K562 (cell line): ENCODE data around the gene CD38. TPM values are rescaled to one million over a fixed set of nuclear protein-coding genes. Genes with fewer than 3 reads are reported as not detected.

Source experiments
- ATAC-seq: fragments of 200-7000 bp; cut with Tn5 transposase; 3 replicates; pipeline ENCODE4 v1.9.1; 2020; ENCODE audit warnings: moderate library complexity
- BruUV-seq: library from RNA; stranded (reverse); fragments of 400-500 nt; replicated peaks from 2 replicates; lab custom pipeline; 2021; lab: Mats Ljungman, UMichigan
- CTCF ChIA-PET: fragments of 300-600 bp; formaldehyde crosslinking; extraction: SDS; loops from one replicate; lab custom pipeline; 2021; ENCODE audit warnings: low intra/inter-chr PET ratio; lab: Yijun Ruan, JAX
- POLR2A ChIA-PET: fragments of 300-600, 350-650 bp; sonication (Branson Sonifier 250); formaldehyde crosslinking; extraction: SDS; loops from one replicate; lab custom pipeline; 2021; ENCODE audit warnings: antibody characterized with exemption, inconsistent platforms; lab: Yijun Ruan, JAX
- DNase-seq, 4 experiments: peaks; one replicate each; pipeline versions ENCODE4 v3.0.0 to v3.0.0-alpha.2; 2011 to 2018; ENCODE audit warnings: low spot score in 3 of 4, mixed read lengths in 3 of 4; ENCODE audit errors: extremely low read depth in 1 of 4
- FAIRE-seq: peaks from 2 replicates; lab custom pipeline; 2011; peaks lifted over from hg19 to GRCh38; lab: Jason Lieb, UNC
- H2AFZ ChIP-seq: 2 replicates; pipeline ENCODE4 v1.6.0; 2011; ENCODE audit warnings: low read depth, low read length, control low read depth, inconsistent platforms
- H3K27ac ChIP-seq: fragments of 200-600 bp; 3 replicates; pipeline ENCODE4 v1.8.0; 2011; ENCODE audit warnings: low read depth, mild to moderate bottlenecking, control low read depth, inconsistent platforms, low read length, moderate library complexity, mixed read lengths; ENCODE audit errors: extremely low read depth
- H3K27me3 ChIP-seq, 2 experiments: fragments of 300-600 bp in 1 of 2; 2 replicates in 1 of 2; 3 replicates in 1 of 2; pipeline versions ENCODE4 v1.6.0 to v1.8.0; 2011; ENCODE audit warnings: inconsistent platforms in 2 of 2, low read length in 2 of 2, mild to moderate bottlenecking in 1 of 2, mixed read lengths in 1 of 2, moderate library complexity in 1 of 2; ENCODE audit not compliant: control insufficient read depth in 2 of 2, insufficient read depth in 2 of 2
- H3K36me3 ChIP-seq: fragments of 300-600 bp; 3 replicates; pipeline ENCODE4 v1.8.0; 2011; ENCODE audit warnings: mild to moderate bottlenecking, low read length, inconsistent platforms; ENCODE audit not compliant: control insufficient read depth, insufficient read depth
- H3K4me1 ChIP-seq, 2 experiments: fragments of 200-600 bp in 1 of 2; replicated peaks in 1 of 2; 2 replicates in 1 of 2; 3 replicates in 1 of 2; pipeline versions ENCODE4 v1.5.1 to v1.8.0; 2011; ENCODE audit warnings: inconsistent platforms in 2 of 2, low read length in 2 of 2, mild to moderate bottlenecking in 1 of 2, mixed read lengths in 1 of 2, moderate library complexity in 1 of 2; ENCODE audit not compliant: control insufficient read depth in 2 of 2, insufficient read depth in 2 of 2
- H3K4me2 ChIP-seq: 2 replicates; pipeline ENCODE4 v1.6.1; 2011; ENCODE audit warnings: low read length, control low read depth, inconsistent platforms, mixed read lengths; ENCODE audit not compliant: insufficient read depth
- H3K4me3 ChIP-seq: fragments of 200-600 bp; sonication (generic), shearing (Covaris generic); 2 replicates; pipeline ENCODE4 v1.5.1; 2016; ENCODE audit warnings: control low read depth, inconsistent platforms
- H3K79me2 ChIP-seq: fragments of 200-600 bp; 3 replicates; pipeline ENCODE4 v1.8.0; 2011; ENCODE audit warnings: low read length, inconsistent platforms; ENCODE audit not compliant: control insufficient read depth, insufficient read depth
- H3K9ac ChIP-seq, 2 experiments: 2 replicates each; pipeline versions ENCODE4 v1.6.0 to v1.6.1; 2011; ENCODE audit warnings: low read depth in 2 of 2, low read length in 2 of 2, control low read depth in 1 of 2, inconsistent platforms in 1 of 2, mild to moderate bottlenecking in 1 of 2, mixed read lengths in 1 of 2; ENCODE audit not compliant: insufficient read depth in 1 of 2
- H3K9me1 ChIP-seq: one replicate; pipeline ENCODE4 v1.6.0; 2011; ENCODE audit warnings: inconsistent platforms, mild to moderate bottlenecking, low read length, moderate library complexity; ENCODE audit not compliant: control insufficient read depth, insufficient read depth
- H3K9me3 ChIP-seq: replicated peaks from 2 replicates; pipeline ENCODE4 v1.5.1; 2011; ENCODE audit warnings: low read depth, low read length, inconsistent platforms; ENCODE audit not compliant: control insufficient read depth, insufficient read depth
- H4K20me1 ChIP-seq: replicated peaks from 2 replicates; pipeline ENCODE4 v1.6.1; 2011; ENCODE audit warnings: low read length, inconsistent platforms, mixed read lengths; ENCODE audit not compliant: control insufficient read depth, insufficient read depth
- CCNT2 ChIP-seq: IDR thresholded peaks from 2 replicates; pipeline ENCODE4 v1.6.1; 2011; ENCODE audit warnings: borderline replicate concordance, low read depth, mild to moderate bottlenecking, moderate library complexity, mixed read lengths, low read length; ENCODE audit not compliant: insufficient read length; ENCODE audit errors: extremely low read depth
- CLOCK ChIP-seq: fragments of 250-450 bp; sonication (Bioruptor Pico); IDR thresholded peaks from 2 replicates; pipeline ENCODE4 v1.4.0; 2020; ENCODE audit warnings: mild to moderate bottlenecking, moderate library complexity, borderline replicate concordance
- E2F6 ChIP-seq, 2 experiments: IDR thresholded peaks; 2 replicates each; pipeline ENCODE4 v1.6.1; 2011; ENCODE audit warnings: borderline replicate concordance in 1 of 2, control low read depth in 1 of 2, low read depth in 1 of 2, low read length in 1 of 2, mild to moderate bottlenecking in 1 of 2, mixed read lengths in 1 of 2, moderate library complexity in 1 of 2; ENCODE audit not compliant: insufficient read depth in 1 of 2, insufficient read length in 1 of 2, poor library complexity in 1 of 2, severe bottlenecking in 1 of 2; ENCODE audit errors: extremely low read depth in 1 of 2
- MXI1 ChIP-seq: IDR thresholded peaks from 2 replicates; pipeline ENCODE4 v1.6.1; 2011; ENCODE audit warnings: low read depth, mild to moderate bottlenecking, improper control_type of control experiment, low read length
- RHOXF2B ChIP-seq: fragments of 250-450 bp; sonication (Bioruptor Pico); conservative IDR thresholded peaks from 2 replicates; pipeline ENCODE4 v1.5.1; 2021
- SMARCE1 ChIP-seq: fragments of 450-650 bp; IDR thresholded peaks from 2 replicates; pipeline ENCODE4 v1.7.1; 2016; ENCODE audit warnings: mild to moderate bottlenecking
- ZNF134 ChIP-seq: fragments of 250-450 bp; sonication (Bioruptor Pico); conservative IDR thresholded peaks from 2 replicates; pipeline ENCODE4 v1.4.0; 2020
- ZNF146 ChIP-seq: IDR thresholded peaks from one replicate; pipeline ENCODE4 v1.6.1; 2018; ENCODE audit warnings: missing compliant biosample characterization; ENCODE audit not compliant: unreplicated experiment
- ZNF445 ChIP-seq: fragments of 250-450 bp; sonication (Bioruptor Pico); IDR thresholded peaks from 2 replicates; pipeline ENCODE4 v1.4.0; 2020; ENCODE audit warnings: low read depth, mild to moderate bottlenecking, moderate library complexity
- WGBS: fragments of 100-300 bp; shearing (Covaris generic); methylation state at CpG from one replicate; pipeline ENCODE4 v1.1.6; 2016; ENCODE audit warnings: low coverage, mixed read lengths; ENCODE audit not compliant: insufficient coverage; ENCODE audit errors: missing lambda C conversion rate; 5-methylcytosine and 5-hydroxymethylcytosine counted together
- in situ Hi-C: fragments of 300-500 bp; cut with MboI; formaldehyde crosslinking; loops from 4 replicates; pipeline ENCODE4 v1.15.0; 2018; ENCODE audit warnings: inconsistent platforms, mixed read lengths
- intact Hi-C: fragments of 100-400 bp; cut with micrococcal nuclease; formaldehyde crosslinking; loops from 2 replicates; pipeline ENCODE4 v1.14.2; 2022
- polyA plus RNA-seq, 8 experiments: library from polyadenylated mRNA; depleted of rRNA in 4 of 8; stranded (reverse) in 5 of 8; unstranded in 3 of 8; fragments of >200 nt; fragmentation: Nextera tagmentation in 2 of 8; fragmentation: Illumina TruSeq in 1 of 8; extraction: Ambion mirVana in 2 of 8; extraction: Trizol in 1 of 8; gene quantifications; 2 replicates each; pipeline versions ENCODE4 v1.2.1 to v1.2.3, GENCODE V29; 2011 to 2014; ENCODE audit warnings: inconsistent platforms in 1 of 8, missing spikeins in 1 of 8
- total RNA-seq, 7 experiments: library from RNA; depleted of rRNA in 6 of 7; stranded (reverse); fragments of >200 nt in 6 of 7; fragmentation: Illumina TruSeq in 2 of 7; extraction: Trizol in 2 of 7; gene quantifications; 2 replicates each; pipeline versions ENCODE4 v1.2.1 to v1.2.3, GENCODE V29; 2011 to 2021; ENCODE audit warnings: low replicate concordance in 1 of 7

CD38 gene
- total and polyA plus RNA-seq, 9 of the 15 experiments (the other 6 are each of a cell fraction or from before 2014, with no cell fraction given) = 0.04 to 0.06 (median 0.04) TPM; not detected in 5

DNA sequence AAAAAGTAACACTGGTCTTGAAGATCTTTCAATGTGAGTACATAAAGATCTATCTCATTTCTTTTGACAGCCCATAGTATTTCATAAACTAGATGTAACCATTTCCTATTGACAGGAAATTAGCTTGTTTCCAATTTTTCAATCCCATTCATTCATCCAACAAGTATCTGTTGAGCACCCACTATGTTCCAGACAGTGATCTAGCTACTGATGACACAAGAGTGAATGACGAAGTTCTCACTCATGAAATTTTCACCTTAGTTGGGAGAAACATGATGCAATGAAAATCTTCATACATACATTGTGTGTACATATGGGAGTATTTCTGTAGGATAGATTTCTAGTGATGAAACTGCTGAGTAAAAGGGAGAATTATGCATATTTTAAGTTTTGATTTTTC, 1.7 kb downstream of the CD38 start:
- Histone ChIP-seq H3K4me2 (no peak overlapping the region), H3K36me3 (no peaks in the 10 kb centered on the region), H2AFZ (no peak overlapping the region), H3K27me3 (peaks cover 24 to 28% of the 10 kb centered on the region in 2 experiments; a peak in 3 of 5 replicates), H3K79me2 (no peaks in the 10 kb centered on the region), H3K9me1 (no peaks in the 10 kb centered on the region), H3K9me3 (no peaks in the 10 kb centered on the region), H4K20me1 (no peaks in the 10 kb centered on the region), H3K9ac (no peak overlapping the region), H3K4me3 (no peak overlapping the region), H3K27ac (no peak overlapping the region), H3K4me1 (peaks cover 0 to 8% of the 10 kb centered on the region in 2 experiments; a peak in 2 of 5 replicates)
- POLR2A ChIA-PET = no interaction called here
- BruUV-seq = no TSS peak
- WGBS = 0% methylated on average over 1 of the region's 1 CpG
- no peak for ATAC-seq
- in situ Hi-C loops = no loop called here
- CTCF ChIA-PET = no interaction called here
- TF ChIP-seq RHOXF2B (CRISPR knock-in tag) (no peak), SMARCE1 (no peak)
- no peak for FAIRE-seq
- no peak for DNase-seq
- intact Hi-C loops = no loop called here

GRCh38 chr4:15781427-15782095, 3.4 kb downstream of the CD38 start:
- no peak for FAIRE-seq
- Histone ChIP-seq H3K27me3 (peaks cover 24 to 28% of the 10 kb centered on the region in 2 experiments; a peak in 3 of 5 replicates), H3K9me1 (no peaks in the 10 kb centered on the region), H3K27ac (no peak overlapping the region), H3K4me3 (no peak overlapping the region), H3K4me2 (no peak overlapping the region), H3K9ac (no peak overlapping the region), H3K9me3 (no peaks in the 10 kb centered on the region), H3K36me3 (no peaks in the 10 kb centered on the region), H3K79me2 (no peaks in the 10 kb centered on the region), H3K4me1 (peaks cover 0 to 8% of the 10 kb centered on the region in 2 experiments; a peak in 2 of 5 replicates), H4K20me1 (no peaks in the 10 kb centered on the region), H2AFZ (no peak overlapping the region)
- DNase-seq = no peak
- intact Hi-C loops = no loop called here
- POLR2A ChIA-PET = interaction anchor here (0.6 kb wide), 1 partner anchor 18 kb away, joined by 4 read pairs; no protein-coding TSS in a partner anchor
- TF ChIP-seq ZNF134 (CRISPR knock-in tag) = peak; percentile 91
- TF ChIP-seq CCNT2 = no peak
- TF ChIP-seq MXI1 = no peak
- TF ChIP-seq ZNF146 (CRISPR knock-in tag) = no peak
- TF ChIP-seq E2F6 (IDR thresholded peaks at IDR 0.05; ENCODE audit: borderline replicate concordance in 1 of 2, extremely low read depth in 1 of 2, insufficient read depth in 1 of 2, insufficient read length in 1 of 2, low read depth in 1 of 2, low read length in 1 of 2, poor library complexity in 1 of 2, severe bottlenecking in 1 of 2) = no peak
- TF ChIP-seq ZNF445 (CRISPR knock-in tag) = no peak
- TF ChIP-seq CLOCK (CRISPR knock-in tag) = no peak
- ATAC-seq = no peak
- BruUV-seq = no TSS peak
- CTCF ChIA-PET = no interaction called here
- in situ Hi-C loops = no loop called here
- WGBS = 2% methylated on average over 6 of the region's 6 CpGs
